DND-41 (cell line): ENCODE measurements around the gene RBM7.

Experiments used
- ATAC-seq: fragments of 200-7000 bp; cut with Tn5 transposase; 3 replicates; pipeline ENCODE4 v1.9.1; 2021; ENCODE audit warnings: low read depth; ENCODE audit not compliant: insufficient read depth
- DNase-seq: peaks from one replicate; pipeline ENCODE4 v3.0.0-alpha.2; 2020
- H2AFZ ChIP-seq: 2 replicates; pipeline ENCODE4 v1.6.0; 2012; ENCODE audit warnings: low read depth, low read length
- H3K27ac ChIP-seq: 2 replicates; pipeline ENCODE4 v1.5.1; 2012; ENCODE audit warnings: low read length, inconsistent platforms
- H3K27me3 ChIP-seq: fragments of 200-600 bp; sonication (generic); 2 replicates; pipeline ENCODE4 v1.6.0; 2012; ENCODE audit warnings: low read length, mild to moderate bottlenecking, inconsistent platforms; ENCODE audit not compliant: insufficient read depth, poor library complexity
- H3K36me3 ChIP-seq: 2 replicates; pipeline ENCODE4 v1.5.1; 2012; ENCODE audit warnings: low read length, inconsistent platforms; ENCODE audit not compliant: insufficient read depth
- H3K4me1 ChIP-seq: 2 replicates; pipeline ENCODE4 v1.5.1; 2012; ENCODE audit warnings: mild to moderate bottlenecking, low read length; ENCODE audit not compliant: insufficient read depth
- H3K4me2 ChIP-seq: 2 replicates; pipeline ENCODE4 v1.6.0; 2012; ENCODE audit warnings: mild to moderate bottlenecking, moderate library complexity, low read length, inconsistent platforms; ENCODE audit not compliant: insufficient read depth
- H3K4me3 ChIP-seq, 2 experiments: fragments of 200-600 bp in 1 of 2; shearing (Covaris generic) in 1 of 2; 2 replicates each; pipeline ENCODE4 v1.5.1; 2012 to 2016; ENCODE audit warnings: inconsistent platforms in 2 of 2, low read length in 2 of 2, mild to moderate bottlenecking in 2 of 2, low read depth in 1 of 2, moderate library complexity in 1 of 2
- H3K79me2 ChIP-seq: 2 replicates; pipeline ENCODE4 v1.6.0; 2012; ENCODE audit warnings: low read length, inconsistent platforms; ENCODE audit not compliant: insufficient read depth
- H3K9ac ChIP-seq: 2 replicates; pipeline ENCODE4 v1.6.0; 2012; ENCODE audit warnings: low read depth, mild to moderate bottlenecking, inconsistent platforms, low read length, moderate library complexity
- H3K9me3 ChIP-seq: 2 replicates; pipeline ENCODE4 v1.5.1; 2012; ENCODE audit warnings: low read length, moderate library complexity, mild to moderate bottlenecking, inconsistent platforms; ENCODE audit not compliant: insufficient read depth, severe bottlenecking
- H4K20me1 ChIP-seq: 2 replicates; pipeline ENCODE4 v1.6.0; 2012; ENCODE audit warnings: low read length; ENCODE audit not compliant: insufficient read depth
- CTCF ChIP-seq: IDR thresholded peaks from 2 replicates; pipeline ENCODE4 v1.5.1; 2012; ENCODE audit warnings: borderline replicate concordance, low read length, moderate library complexity, mild to moderate bottlenecking; ENCODE audit not compliant: poor library complexity, severe bottlenecking; ENCODE audit errors: extremely low read depth
- EZH2 ChIP-seq: IDR thresholded peaks from 3 replicates; pipeline ENCODE4 v1.6.1; 2012; ENCODE audit warnings: borderline replicate concordance, low read depth, mild to moderate bottlenecking, moderate library complexity, low read length, inconsistent platforms; ENCODE audit not compliant: severe bottlenecking

The RBM7 gene

GRCh38 chr11:114375052-114375451, 25.4 kb upstream of the RBM7 start:
- DNase-seq: no peak
- H3K27ac ChIP-seq: no peak overlapping the region
- no peak overlapping the region for H2AFZ ChIP-seq
- no peak for TF ChIP-seq CTCF
- TF ChIP-seq EZH2: no peak
- no peaks in the 10 kb centered on the region for H3K36me3 ChIP-seq
- no peaks in the 10 kb centered on the region for H3K79me2 ChIP-seq
- H3K9me3 ChIP-seq: no peaks in the 10 kb centered on the region
- no peak for ATAC-seq
- H3K4me1 ChIP-seq: no peaks in the 10 kb centered on the region
- no peaks in the 10 kb centered on the region for H4K20me1 ChIP-seq
- no peak overlapping the region for H3K4me2 ChIP-seq
- peaks cover 13% of the 10 kb centered on the region for H3K27me3 ChIP-seq
- no peak overlapping the region for H3K4me3 ChIP-seq
- H3K9ac ChIP-seq: no peak overlapping the region

GRCh38 chr11:114377612-114378267, 22.7 kb upstream of the RBM7 start:
- Histone ChIP-seq H3K36me3 (no peaks in the 10 kb centered on the region), H2AFZ (no peak overlapping the region), H3K79me2 (no peaks in the 10 kb centered on the region), H3K4me2 (no peak overlapping the region), H3K9me3 (no peaks in the 10 kb centered on the region), H3K27ac (no peak overlapping the region), H3K9ac (no peak overlapping the region), H3K27me3 (peaks cover 13% of the 10 kb centered on the region), H4K20me1 (no peaks in the 10 kb centered on the region), H3K4me3 (no peak overlapping the region), H3K4me1 (no peaks in the 10 kb centered on the region)
- no peak for ATAC-seq
- TF ChIP-seq CTCF (no peak), EZH2 (no peak)
- no peak for DNase-seq

- TF ChIP-seq EZH2 (no peak), CTCF (no peak)
- no peak for DNase-seq
- H2AFZ ChIP-seq: no peak overlapping the region
- H3K4me2 ChIP-seq: no peak overlapping the region
- no peaks in the 10 kb centered on the region for H4K20me1 ChIP-seq
- H3K9ac ChIP-seq: no peak overlapping the region
- peaks cover 3% of the 10 kb centered on the region for H3K9me3 ChIP-seq
- H3K27ac ChIP-seq: no peak overlapping the region
- H3K27me3 ChIP-seq: peaks cover 5% of the 10 kb centered on the region
- no peaks in the 10 kb centered on the region for H3K4me1 ChIP-seq
- H3K36me3 ChIP-seq: no peaks in the 10 kb centered on the region
- H3K79me2 ChIP-seq: no peaks in the 10 kb centered on the region
- no peak for ATAC-seq
- H3K4me3 ChIP-seq: no peak overlapping the region
Observed at GRCh38 chr11:114379394-114380069, 20.9 kb upstream of the RBM7 start.
